Activated naive CD8-positive, alpha-beta T cell treated with anti-CD3 and anti-CD28 coated beads, Interleukin-2, amount 10 ng/mL, durations not matched to agents 7 days and 5 days (primary cell): ENCODE measurements around the gene USP50. TPM values are rescaled to one million over a fixed set of nuclear protein-coding genes. Genes with fewer than 3 reads are reported as not detected.
"Not testable (repeated sequence)": the region's sequence is repeated elsewhere in the genome, so short reads cannot be mapped to it uniquely, and the experiment has no call there.

Experiments used
- ATAC-seq: fragments of 150-1000 bp; cut with Tn5 transposase; one replicate; pipeline ENCODE4 v1.10.0; 2021; ENCODE audit warnings: low read depth, moderate library complexity
- POLR2A ChIA-PET: fragments of 350-600 bp; sonication (Branson Sonifier 250); formaldehyde crosslinking; loops from one replicate; lab custom pipeline; 2021; ENCODE audit warnings: antibody characterized with exemption; lab: Charles Lee
- DNase-seq: peaks from one replicate; pipeline ENCODE4 v3.0.0; 2021
- H3K27ac Mint-ChIP-seq: one replicate; pipeline ENCODE4 v1.8.0; 2022; ENCODE audit warnings: mild to moderate bottlenecking, mixed read lengths
- H3K27me3 Mint-ChIP-seq: one replicate; pipeline ENCODE4 v1.8.0; 2022; ENCODE audit warnings: mild to moderate bottlenecking, moderate library complexity, mixed read lengths
- H3K36me3 Mint-ChIP-seq: one replicate; pipeline ENCODE4 v1.8.0; 2021; ENCODE audit warnings: mild to moderate bottlenecking, mixed read lengths
- H3K4me1 Mint-ChIP-seq: one replicate; pipeline ENCODE4 v1.8.0; 2021; ENCODE audit warnings: mixed read lengths
- H3K4me3 Mint-ChIP-seq: one replicate; pipeline ENCODE4 v1.8.0; 2022; ENCODE audit warnings: mild to moderate bottlenecking, moderate library complexity, mixed read lengths
- H3K9me3 Mint-ChIP-seq: one replicate; pipeline ENCODE4 v1.8.0; 2021; ENCODE audit warnings: mixed read lengths
- total RNA-seq, 2 experiments: library from RNA; stranded (reverse); gene quantifications; one replicate each; pipeline ENCODE4 v1.2.3, GENCODE V29; 2021

Gene USP50
- total RNA-seq, 2 experiments from 2014 or later: 0.54 TPM; not detected in 1

- H3K9me3 Mint-ChIP-seq, DNase-seq, H3K27me3 Mint-ChIP-seq, H3K27ac Mint-ChIP-seq, POLR2A ChIA-PET, ATAC-seq, H3K4me1 Mint-ChIP-seq, H3K4me3 Mint-ChIP-seq: not testable (repeated sequence)
- H3K36me3 Mint-ChIP-seq: peaks cover 24% of the 10 kb centered on the region
Observed at GRCh38 chr15:50494547-50494946, 51.9 kb downstream of the USP50 start.

DNA sequence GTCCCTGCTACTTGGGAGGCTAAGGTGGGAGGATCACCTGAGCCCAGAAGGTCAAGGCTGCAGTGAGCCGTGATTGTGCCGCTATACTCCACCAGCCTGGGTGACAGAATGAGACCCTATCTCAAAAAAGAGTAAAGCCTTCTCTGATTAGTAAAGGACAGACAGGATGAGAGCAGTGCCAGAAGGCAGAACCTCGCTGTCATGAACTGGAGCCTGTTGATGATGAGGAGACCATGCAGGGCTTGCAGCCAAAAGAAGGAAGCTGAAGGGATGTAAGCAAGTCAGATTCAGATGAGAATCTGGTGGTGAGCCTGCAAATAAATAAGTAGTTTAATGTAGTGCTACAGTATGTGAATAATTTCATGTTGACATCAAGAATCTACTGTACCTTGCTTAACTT lies 52.8 kb downstream of the USP50 start:
- Mint-ChIP-seq H3K9me3 (no peaks in the 10 kb centered on the region), H3K36me3 (peaks cover 20% of the 10 kb centered on the region)
- no peak for ATAC-seq

DNA sequence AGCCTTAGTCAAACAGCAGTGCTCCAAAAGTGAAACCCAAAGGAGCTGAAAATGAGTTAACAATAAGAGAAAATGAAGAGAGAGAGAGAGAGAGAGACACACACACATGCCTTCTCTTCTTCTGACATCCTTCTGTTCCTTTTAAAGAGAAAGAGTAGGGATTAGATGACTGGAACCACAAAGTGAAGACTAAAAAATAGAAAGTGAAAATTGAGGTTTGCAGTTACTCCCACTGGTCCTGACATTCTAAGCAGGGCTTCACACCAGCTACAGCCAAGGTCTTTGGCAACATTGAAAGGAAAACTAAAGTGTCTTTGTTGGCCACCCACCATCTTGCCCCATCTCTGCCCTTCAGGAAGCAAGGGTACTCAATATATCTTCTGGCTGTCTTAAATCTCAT lies 59.2 kb downstream of the USP50 start:
- peaks cover 2% of the 10 kb centered on the region for H3K9me3 Mint-ChIP-seq
- H3K27ac Mint-ChIP-seq: peak overlapping the region; percentile 52
- no peak overlapping the region for H3K4me3 Mint-ChIP-seq
- POLR2A ChIA-PET: no interaction called here
- no peaks in the 10 kb centered on the region for H3K27me3 Mint-ChIP-seq
- peaks cover 12% of the 10 kb centered on the region for H3K4me1 Mint-ChIP-seq
- ATAC-seq: peak; percentile 33
- H3K36me3 Mint-ChIP-seq: peaks cover 43% of the 10 kb centered on the region
- DNase-seq: no peak

More for the DNA sequence above, 52.8 kb downstream of the USP50 start:
- H3K4me3 Mint-ChIP-seq: no peak overlapping the region
- H3K4me1 Mint-ChIP-seq: no peaks in the 10 kb centered on the region
- peak overlapping the region; percentile 36 for H3K27ac Mint-ChIP-seq
- DNase-seq: no peak
- POLR2A ChIA-PET: no interaction called here
- no peaks in the 10 kb centered on the region for H3K27me3 Mint-ChIP-seq

- peaks cover 2% of the 10 kb centered on the region for H3K9me3 Mint-ChIP-seq
- H3K27me3 Mint-ChIP-seq: no peaks in the 10 kb centered on the region
- H3K4me3 Mint-ChIP-seq: no peak overlapping the region
- no peak for DNase-seq
- H3K36me3 Mint-ChIP-seq: peaks cover 57% of the 10 kb centered on the region
- POLR2A ChIA-PET: no interaction called here
- no peak overlapping the region for H3K27ac Mint-ChIP-seq
- no peak for ATAC-seq
- H3K4me1 Mint-ChIP-seq: peaks cover 20% of the 10 kb centered on the region
Observed at GRCh38 chr15:50485389-50485788, 61.1 kb downstream of the USP50 start.

DNA sequence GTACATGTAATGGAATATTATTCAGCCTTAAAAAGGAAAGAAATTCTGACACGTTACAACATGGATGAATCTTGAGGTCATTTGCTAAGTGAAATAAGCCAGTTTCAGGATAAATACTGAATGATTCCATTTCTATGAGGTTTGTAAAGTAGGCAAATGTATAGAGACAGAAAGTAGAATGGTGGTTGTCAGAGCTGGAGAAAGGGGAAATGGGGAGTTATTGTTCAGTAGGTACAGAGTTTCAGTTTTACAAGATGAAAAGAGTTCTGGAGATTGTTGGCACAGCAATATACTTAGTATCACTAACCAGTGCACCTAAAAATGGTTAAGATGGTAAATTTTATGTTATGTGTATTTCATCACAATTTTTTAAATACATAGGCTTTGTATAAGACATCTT lies 61.7 kb downstream of the USP50 start:
- POLR2A ChIA-PET: no interaction called here
- Mint-ChIP-seq H3K4me1 (peaks cover 20% of the 10 kb centered on the region), H3K27ac (no peak overlapping the region), H3K4me3 (no peak overlapping the region), H3K27me3 (no peaks in the 10 kb centered on the region), H3K9me3 (peaks cover 2% of the 10 kb centered on the region), H3K36me3 (peaks cover 55% of the 10 kb centered on the region)
- no peak for ATAC-seq
- DNase-seq: no peak

DNA sequence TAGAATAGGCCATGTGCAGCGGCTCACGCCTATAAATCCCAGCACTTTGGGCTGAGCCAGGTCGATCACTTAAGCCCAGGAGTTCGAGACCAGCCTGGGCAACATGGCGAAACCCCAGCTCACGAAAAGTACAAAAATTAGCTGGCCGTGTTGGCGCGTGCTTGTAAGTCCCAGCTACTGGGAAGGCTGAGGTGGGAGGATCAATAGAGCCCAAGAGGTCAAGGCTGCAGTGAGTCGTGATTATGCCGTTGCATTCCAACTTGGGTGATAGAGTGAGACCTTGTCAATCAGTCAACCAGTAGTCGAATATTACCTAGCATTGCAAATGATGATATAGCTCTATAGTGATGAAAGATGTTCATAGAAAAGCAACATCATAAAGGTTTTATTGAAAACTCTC lies 70.3 kb downstream of the USP50 start:
- DNase-seq: no peak
- Mint-ChIP-seq H3K4me1 (peaks cover 8% of the 10 kb centered on the region), H3K9me3 (no peaks in the 10 kb centered on the region), H3K36me3 (peaks cover 33% of the 10 kb centered on the region), H3K4me3 (no peak overlapping the region), H3K27ac (no peak overlapping the region), H3K27me3 (no peaks in the 10 kb centered on the region)
- POLR2A ChIA-PET: no interaction called here
- ATAC-seq: no peak

GRCh38 chr15:50471072-50471471 lies 75.4 kb downstream of the USP50 start:
- no peaks in the 10 kb centered on the region for H3K9me3 Mint-ChIP-seq
- ATAC-seq: no peak
- no peak overlapping the region for H3K27ac Mint-ChIP-seq
- H3K4me3 Mint-ChIP-seq: no peak overlapping the region
- H3K27me3 Mint-ChIP-seq: no peaks in the 10 kb centered on the region
- peaks cover 23% of the 10 kb centered on the region for H3K36me3 Mint-ChIP-seq
- POLR2A ChIA-PET: no interaction called here
- peaks cover 2% of the 10 kb centered on the region for H3K4me1 Mint-ChIP-seq
- no peak for DNase-seq

DNA sequence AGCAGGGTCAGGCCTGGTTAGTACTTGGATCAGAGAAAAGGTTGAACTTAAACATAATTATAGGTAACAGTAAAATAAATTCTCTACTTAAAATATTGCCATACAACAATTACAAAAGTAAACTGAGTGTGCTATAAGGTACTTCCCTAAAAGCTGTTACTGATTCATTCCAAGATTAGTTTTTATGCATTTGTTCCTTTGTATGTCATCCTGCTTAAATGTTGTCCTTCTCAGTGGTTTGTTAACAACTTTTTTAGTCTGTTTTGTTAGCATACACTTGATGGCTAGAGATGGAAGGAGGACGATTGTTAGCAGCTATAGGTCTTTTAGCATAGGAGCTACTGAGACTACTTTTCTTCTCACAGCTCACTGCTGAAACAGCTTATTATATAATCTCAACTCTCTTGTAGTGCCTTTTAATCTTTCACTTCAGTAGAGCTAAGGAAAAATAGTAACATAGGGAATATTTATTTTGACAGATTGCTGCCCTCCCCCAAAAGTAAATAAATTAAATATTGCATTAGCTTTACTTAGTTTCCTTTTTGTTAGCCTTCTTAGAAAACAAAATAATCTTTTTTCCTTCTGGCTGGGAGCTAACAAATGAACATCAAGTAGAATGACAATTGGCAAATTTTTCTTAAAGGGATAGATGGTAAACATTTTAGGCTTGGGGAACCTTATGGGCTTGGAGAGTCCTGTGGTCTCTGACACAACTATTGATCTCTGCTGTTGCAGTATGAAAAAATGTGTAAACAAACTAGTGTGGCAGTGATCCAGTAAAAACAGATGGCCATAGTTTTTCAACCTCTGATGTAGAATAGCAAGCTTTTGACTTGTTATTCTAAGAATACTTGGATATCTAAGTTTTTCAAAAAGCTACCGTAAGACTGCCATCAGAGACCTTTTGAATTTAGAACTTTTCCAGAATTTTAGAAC lies 82.8 kb downstream of the USP50 start:
- ATAC-seq (no peak), DNase-seq (no peak)
- POLR2A ChIA-PET: no interaction called here
- Mint-ChIP-seq H3K36me3 (peaks cover 15% of the 10 kb centered on the region), H3K27ac (no peak overlapping the region), H3K4me3 (no peak overlapping the region), H3K27me3 (no peaks in the 10 kb centered on the region), H3K9me3 (no peaks in the 10 kb centered on the region), H3K4me1 (peaks cover 4% of the 10 kb centered on the region)

GRCh38 chr15:50458348-50459112 lies 87.9 kb downstream of the USP50 start:
- Mint-ChIP-seq H3K36me3 (peaks cover 25% of the 10 kb centered on the region), H3K9me3 (no peaks in the 10 kb centered on the region), H3K4me3 (no peak overlapping the region), H3K4me1 (peaks cover 6% of the 10 kb centered on the region), H3K27ac (no peak overlapping the region), H3K27me3 (no peaks in the 10 kb centered on the region)
- DNase-seq: no peak
- no peak for ATAC-seq
- POLR2A ChIA-PET: no interaction called here

GRCh38 chr15:50452927-50453326 lies 93.5 kb downstream of the USP50 start:
- Mint-ChIP-seq H3K27ac (no peak overlapping the region), H3K27me3 (no peaks in the 10 kb centered on the region), H3K4me1 (peaks cover 1% of the 10 kb centered on the region), H3K9me3 (no peaks in the 10 kb centered on the region), H3K4me3 (no peak overlapping the region), H3K36me3 (peaks cover 19% of the 10 kb centered on the region)
- no peak for ATAC-seq
- POLR2A ChIA-PET: no interaction called here
- no peak for DNase-seq

Other genes starting within 250 kb of the USP50 start
- 10 to 100 TPM; 23.9 to 26.7 TPM for gene GABPB1, start 191.5 kb downstream of the USP50 start, total RNA-seq
- gene USP8, start 122.3 kb downstream of the USP50 start, total RNA-seq: 10 to 100 TPM; 58.0 to 59.4 TPM
- 10 to 100 TPM; 47.0 to 51.5 TPM for gene TRPM7, start 140.1 kb upstream of the USP50 start, total RNA-seq
- 10 to 100 TPM; 72.3 to 74.1 TPM for gene SPPL2A, start 219.0 kb upstream of the USP50 start, total RNA-seq